ENCODE results near the gene SIRT5.

DNA sequence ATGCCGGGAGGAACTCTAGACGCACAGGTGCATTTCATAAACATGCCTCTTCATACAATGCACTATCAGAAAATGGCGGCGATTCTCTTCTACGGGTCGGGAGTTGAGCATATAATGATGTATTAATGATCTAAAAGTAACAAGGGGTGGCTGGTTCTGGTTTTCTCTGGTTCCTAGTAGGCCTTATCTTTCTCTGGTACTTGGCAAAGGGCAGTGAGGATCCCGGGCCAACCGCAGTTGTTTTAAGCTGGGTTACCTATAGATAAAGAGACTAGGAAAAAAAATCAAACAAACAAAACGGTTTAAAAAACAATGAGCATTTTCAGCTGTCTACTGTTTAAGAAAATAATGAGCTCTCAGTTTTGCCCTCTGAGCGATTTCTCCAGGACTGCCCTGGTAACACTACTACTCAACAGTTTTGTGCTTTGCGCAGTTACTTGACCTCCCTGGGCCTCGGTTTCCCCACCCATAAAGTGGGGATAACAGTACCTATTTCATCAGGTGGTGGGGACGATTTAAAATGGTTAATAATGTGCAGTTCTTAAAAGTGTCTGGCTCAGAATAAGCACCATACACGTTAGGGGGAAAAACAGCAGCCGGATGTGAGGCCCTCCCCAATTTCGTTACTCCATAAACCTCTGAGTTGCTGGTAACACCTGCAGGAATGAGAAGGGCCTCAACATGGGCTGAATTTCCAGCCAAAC lies 1.3 kb upstream of the SIRT5 start:
- TF ChIP-seq, protein P1, sequence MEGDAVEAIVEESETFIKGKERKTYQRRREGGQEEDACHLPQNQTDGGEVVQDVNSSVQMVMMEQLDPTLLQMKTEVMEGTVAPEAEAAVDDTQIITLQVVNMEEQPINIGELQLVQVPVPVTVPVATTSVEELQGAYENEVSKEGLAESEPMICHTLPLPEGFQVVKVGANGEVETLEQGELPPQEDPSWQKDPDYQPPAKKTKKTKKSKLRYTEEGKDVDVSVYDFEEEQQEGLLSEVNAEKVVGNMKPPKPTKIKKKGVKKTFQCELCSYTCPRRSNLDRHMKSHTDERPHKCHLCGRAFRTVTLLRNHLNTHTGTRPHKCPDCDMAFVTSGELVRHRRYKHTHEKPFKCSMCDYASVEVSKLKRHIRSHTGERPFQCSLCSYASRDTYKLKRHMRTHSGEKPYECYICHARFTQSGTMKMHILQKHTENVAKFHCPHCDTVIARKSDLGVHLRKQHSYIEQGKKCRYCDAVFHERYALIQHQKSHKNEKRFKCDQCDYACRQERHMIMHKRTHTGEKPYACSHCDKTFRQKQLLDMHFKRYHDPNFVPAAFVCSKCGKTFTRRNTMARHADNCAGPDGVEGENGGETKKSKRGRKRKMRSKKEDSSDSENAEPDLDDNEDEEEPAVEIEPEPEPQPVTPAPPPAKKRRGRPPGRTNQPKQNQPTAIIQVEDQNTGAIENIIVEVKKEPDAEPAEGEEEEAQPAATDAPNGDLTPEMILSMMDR (tag by site-specific recombination; IDR thresholded peaks at IDR 0.05): no peak
- TF ChIP-seq ZBTB1 (tag by site-specific recombination; IDR thresholded peaks at IDR 0.05): no peak
- no peak for TF ChIP-seq SP2 (tag by site-specific recombination; IDR thresholded peaks at IDR 0.05)
- TF ChIP-seq ZNF19 (tag by site-specific recombination; IDR thresholded peaks at IDR 0.05; ENCODE audit: low read depth): no peak
- TF ChIP-seq, protein P2, sequence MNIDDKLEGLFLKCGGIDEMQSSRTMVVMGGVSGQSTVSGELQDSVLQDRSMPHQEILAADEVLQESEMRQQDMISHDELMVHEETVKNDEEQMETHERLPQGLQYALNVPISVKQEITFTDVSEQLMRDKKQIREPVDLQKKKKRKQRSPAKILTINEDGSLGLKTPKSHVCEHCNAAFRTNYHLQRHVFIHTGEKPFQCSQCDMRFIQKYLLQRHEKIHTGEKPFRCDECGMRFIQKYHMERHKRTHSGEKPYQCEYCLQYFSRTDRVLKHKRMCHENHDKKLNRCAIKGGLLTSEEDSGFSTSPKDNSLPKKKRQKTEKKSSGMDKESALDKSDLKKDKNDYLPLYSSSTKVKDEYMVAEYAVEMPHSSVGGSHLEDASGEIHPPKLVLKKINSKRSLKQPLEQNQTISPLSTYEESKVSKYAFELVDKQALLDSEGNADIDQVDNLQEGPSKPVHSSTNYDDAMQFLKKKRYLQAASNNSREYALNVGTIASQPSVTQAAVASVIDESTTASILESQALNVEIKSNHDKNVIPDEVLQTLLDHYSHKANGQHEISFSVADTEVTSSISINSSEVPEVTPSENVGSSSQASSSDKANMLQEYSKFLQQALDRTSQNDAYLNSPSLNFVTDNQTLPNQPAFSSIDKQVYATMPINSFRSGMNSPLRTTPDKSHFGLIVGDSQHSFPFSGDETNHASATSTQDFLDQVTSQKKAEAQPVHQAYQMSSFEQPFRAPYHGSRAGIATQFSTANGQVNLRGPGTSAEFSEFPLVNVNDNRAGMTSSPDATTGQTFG (tag by site-specific recombination; IDR thresholded peaks at IDR 0.05; ENCODE audit: borderline replicate concordance): no peak

Data from HEK293 (cell line).